Naive thymus-derived CD4-positive, alpha-beta T cell (primary cell): ENCODE measurements around the gene CASQ1. TPM values are rescaled to one million over a fixed set of nuclear protein-coding genes. Genes with fewer than 3 reads are reported as not detected.

Experiments used
- ATAC-seq: fragments of 150-1000 bp; cut with Tn5 transposase; 2 replicates; pipeline ENCODE4 v1.10.0; 2021; ENCODE audit warnings: mild to moderate bottlenecking, moderate library complexity
- CTCF ChIA-PET: fragments of 350-600 bp; sonication (Branson Sonifier 250); formaldehyde crosslinking; loops from one replicate; lab custom pipeline; 2021; ENCODE audit warnings: antibody characterized with exemption; lab: Charles Lee
- POLR2A ChIA-PET: fragments of 350-600 bp; sonication (Branson Sonifier 250); formaldehyde crosslinking; loops from one replicate; lab custom pipeline; 2021; ENCODE audit warnings: antibody characterized with exemption, inconsistent platforms; lab: Charles Lee
- DNase-seq, 9 donors: peaks; one replicate each; pipeline versions ENCODE4 v3.0.0 to v3.0.0-alpha.2; 2020 to 2022; ENCODE audit warnings: mixed read lengths in 1 of 9
- H3K27ac ChIP-seq: one replicate; pipeline ENCODE4 v1.7.0; 2013; ENCODE audit warnings: mild to moderate bottlenecking, low read depth, low read length, moderate library complexity
- H3K27me3 ChIP-seq, 2 donors: one replicate each; pipeline ENCODE4 v1.7.0; 2013; ENCODE audit warnings: low read length in 2 of 2, mild to moderate bottlenecking in 2 of 2, moderate library complexity in 2 of 2; ENCODE audit not compliant: control insufficient read depth in 2 of 2, insufficient read depth in 2 of 2
- H3K36me3 ChIP-seq, 3 experiments: 1 replicate in 2 of 3; 2 replicates in 1 of 3; pipeline ENCODE4 v1.7.0; 2013; ENCODE audit warnings: low read length in 3 of 3, mild to moderate bottlenecking in 3 of 3, moderate library complexity in 1 of 3; ENCODE audit not compliant: insufficient read depth in 3 of 3, control insufficient read depth in 2 of 3
- H3K4me1 ChIP-seq, 2 donors: one replicate each; pipeline ENCODE4 v1.7.0; 2013; ENCODE audit warnings: low read length in 2 of 2, mild to moderate bottlenecking in 2 of 2, moderate library complexity in 1 of 2; ENCODE audit not compliant: control insufficient read depth in 2 of 2, insufficient read depth in 2 of 2
- H3K4me3 ChIP-seq: 2 replicates; pipeline ENCODE4 v1.7.0; 2013; ENCODE audit warnings: mild to moderate bottlenecking, low read length
- H3K9me3 ChIP-seq, 3 experiments: 1 replicate in 2 of 3; 2 replicates in 1 of 3; pipeline ENCODE4 v1.7.0; 2013; ENCODE audit warnings: low read length in 3 of 3; ENCODE audit not compliant: control insufficient read depth in 2 of 3
- H3K27ac Mint-ChIP-seq, 9 donors: one replicate each; pipeline ENCODE4 v1.8.0; 2020 to 2022; ENCODE audit warnings: mixed read lengths in 9 of 9, mild to moderate bottlenecking in 8 of 9, moderate library complexity in 5 of 9, inconsistent platforms in 2 of 9
- H3K27me3 Mint-ChIP-seq, 5 donors: one replicate each; pipeline ENCODE4 v1.8.0; 2021 to 2022; ENCODE audit warnings: mixed read lengths in 5 of 5, mild to moderate bottlenecking in 1 of 5
- H3K36me3 Mint-ChIP-seq, 5 donors: one replicate each; pipeline ENCODE4 v1.8.0; 2020 to 2022; ENCODE audit warnings: mixed read lengths in 5 of 5, mild to moderate bottlenecking in 3 of 5, inconsistent platforms in 1 of 5
- H3K4me1 Mint-ChIP-seq, 7 donors: one replicate each; pipeline ENCODE4 v1.8.0; 2020 to 2022; ENCODE audit warnings: mixed read lengths in 7 of 7, mild to moderate bottlenecking in 3 of 7, inconsistent platforms in 1 of 7
- H3K4me3 Mint-ChIP-seq, 10 donors: one replicate each; pipeline ENCODE4 v1.8.0; 2020 to 2022; ENCODE audit warnings: mild to moderate bottlenecking in 10 of 10, mixed read lengths in 10 of 10, moderate library complexity in 6 of 10, inconsistent platforms in 2 of 10
- H3K9me3 Mint-ChIP-seq, 11 donors: one replicate each; pipeline ENCODE4 v1.8.0; 2020 to 2022; ENCODE audit warnings: mixed read lengths in 11 of 11, mild to moderate bottlenecking in 4 of 11, inconsistent platforms in 1 of 11, moderate library complexity in 1 of 11
- intact Hi-C, 2 donors: fragments of 100-400 bp; cut with micrococcal nuclease; formaldehyde crosslinking; loops; one replicate each; pipeline ENCODE4 v1.15.1; 2023
- polyA plus RNA-seq, 2 donors: library from polyadenylated mRNA; unstranded; fragments of 300-500 nt; fragmentation: Illumina TruSeq; gene quantifications; one replicate each; pipeline ENCODE4 v1.2.3, GENCODE V29; 2021
- total RNA-seq, 6 experiments: library from RNA in 5 of 6; stranded (reverse) in 5 of 6; gene quantifications; 1 replicate in 5 of 6; 2 replicates in 1 of 6; pipeline ENCODE4 v1.2.3 and lab custom pipeline; 2021 to 2026

CASQ1 gene
- total and polyA plus RNA-seq, 7 experiments from 2014 or later, result 1.1 TPM; not detected in 6

GRCh38 chr1:160159846-160160245, 30.5 kb upstream of the CASQ1 start:
- no peaks in the 10 kb centered on the region for H3K9me3 ChIP-seq
- Mint-ChIP-seq H3K27me3 (peaks cover 6 to 32% (median 11%) of the 10 kb centered on the region in 5 donors), H3K27ac (no peak overlapping the region), H3K9me3 (no peaks in the 10 kb centered on the region), H3K4me1 (no peaks in the 10 kb centered on the region), H3K4me3 (no peak overlapping the region), H3K36me3 (no peaks in the 10 kb centered on the region)
- H3K36me3 ChIP-seq, result no peaks in the 10 kb centered on the region
- ChIA-PET CTCF (no interaction called here), POLR2A (no interaction called here)
- H3K4me1 ChIP-seq, result no peaks in the 10 kb centered on the region
- H3K27ac ChIP-seq, result no peak overlapping the region
- ATAC-seq, result no peak
- DNase-seq, result no peak
- intact Hi-C loops, result no loop called here
- H3K4me3 ChIP-seq, result no peak overlapping the region
- H3K27me3 ChIP-seq, result no peaks in the 10 kb centered on the region

GRCh38 chr1:160161965-160162705, 28.2 kb upstream of the CASQ1 start:
- H3K27ac ChIP-seq, result no peak overlapping the region
- H3K27ac Mint-ChIP-seq, result no peak overlapping the region
- H3K36me3 ChIP-seq, result no peaks in the 10 kb centered on the region
- H3K4me1 ChIP-seq, result no peaks in the 10 kb centered on the region
- H3K4me3 ChIP-seq, result no peak overlapping the region
- ChIA-PET CTCF (interaction anchor here (0.6 kb wide), 1 partner anchor 9 kb away, joined by 4 read pairs; no protein-coding TSS in a partner anchor), POLR2A (interaction anchor here (0.6 kb wide), 1 partner anchor 989 kb away, joined by 3 read pairs; no protein-coding TSS in a partner anchor)
- H3K36me3 Mint-ChIP-seq, result no peaks in the 10 kb centered on the region
- intact Hi-C loops, result no loop called here
- DNase-seq, result no peak
- peaks cover 6 to 41% (median 13%) of the 10 kb centered on the region in 5 donors for H3K27me3 Mint-ChIP-seq
- ATAC-seq, result no peak
- H3K27me3 ChIP-seq, result no peaks in the 10 kb centered on the region
- no peaks in the 10 kb centered on the region for H3K9me3 ChIP-seq
- H3K4me1 Mint-ChIP-seq, result peaks cover 0 to 3% (median 0%) of the 10 kb centered on the region in 7 donors
- H3K9me3 Mint-ChIP-seq, result no peaks in the 10 kb centered on the region
- H3K4me3 Mint-ChIP-seq, result no peak overlapping the region

GRCh38 chr1:160162931-160163330, 27.4 kb upstream of the CASQ1 start:
- intact Hi-C loops, result no loop called here
- ATAC-seq (no peak), DNase-seq (no peak)
- CTCF ChIA-PET, result interaction anchor here (0.6 kb wide), 1 partner anchor 10 kb away, joined by 4 read pairs; no protein-coding TSS in a partner anchor
- Histone ChIP-seq H3K27ac (no peak overlapping the region), H3K36me3 (no peaks in the 10 kb centered on the region), H3K4me1 (no peaks in the 10 kb centered on the region), H3K27me3 (no peaks in the 10 kb centered on the region), H3K9me3 (no peaks in the 10 kb centered on the region), H3K4me3 (no peak overlapping the region)
- no peak overlapping the region for H3K27ac Mint-ChIP-seq
- H3K9me3 Mint-ChIP-seq, result no peaks in the 10 kb centered on the region
- H3K36me3 Mint-ChIP-seq, result no peaks in the 10 kb centered on the region
- H3K4me3 Mint-ChIP-seq, result no peak overlapping the region
- POLR2A ChIA-PET, result interaction anchor here (0.6 kb wide), 1 partner anchor 988 kb away, joined by 3 read pairs; no protein-coding TSS in a partner anchor
- peaks cover 0 to 3% (median 0%) of the 10 kb centered on the region in 7 donors for H3K4me1 Mint-ChIP-seq
- peaks cover 6 to 33% (median 13%) of the 10 kb centered on the region in 5 donors for H3K27me3 Mint-ChIP-seq

GRCh38 chr1:160163615-160164014, 26.8 kb upstream of the CASQ1 start:
- H3K4me1 Mint-ChIP-seq, result peaks cover 0 to 3% (median 0%) of the 10 kb centered on the region in 7 donors
- CTCF ChIA-PET, result no interaction called here
- Histone ChIP-seq H3K4me1 (no peaks in the 10 kb centered on the region), H3K27ac (no peak overlapping the region), H3K36me3 (no peaks in the 10 kb centered on the region), H3K27me3 (no peaks in the 10 kb centered on the region), H3K9me3 (no peaks in the 10 kb centered on the region), H3K4me3 (no peak overlapping the region)
- H3K27me3 Mint-ChIP-seq, result peaks cover 6 to 29% (median 13%) of the 10 kb centered on the region in 5 donors
- ATAC-seq (no peak), DNase-seq (no peak)
- H3K27ac Mint-ChIP-seq, result no peak overlapping the region
- intact Hi-C loops, result no loop called here
- H3K9me3 Mint-ChIP-seq, result no peaks in the 10 kb centered on the region
- POLR2A ChIA-PET, result no interaction called here
- H3K4me3 Mint-ChIP-seq, result no peak overlapping the region
- no peaks in the 10 kb centered on the region for H3K36me3 Mint-ChIP-seq

- DNase-seq (no peak), ATAC-seq (no peak)
- no peaks in the 10 kb centered on the region for H3K9me3 Mint-ChIP-seq
- H3K36me3 ChIP-seq, result no peaks in the 10 kb centered on the region
- H3K9me3 ChIP-seq, result no peaks in the 10 kb centered on the region
- no peak overlapping the region for H3K27ac ChIP-seq
- H3K4me1 ChIP-seq, result no peaks in the 10 kb centered on the region
- H3K27me3 ChIP-seq, result no peaks in the 10 kb centered on the region
- H3K4me3 ChIP-seq, result no peak overlapping the region
- peaks cover under 1 to 4% (median 2%) of the 10 kb centered on the region in 7 donors for H3K4me1 Mint-ChIP-seq
- no peak overlapping the region for H3K4me3 Mint-ChIP-seq
- POLR2A ChIA-PET, result no interaction called here
- H3K27ac Mint-ChIP-seq, result no peak overlapping the region
- intact Hi-C loops, result no loop called here
- H3K36me3 Mint-ChIP-seq, result no peaks in the 10 kb centered on the region
- H3K27me3 Mint-ChIP-seq, result peaks cover 6 to 24% (median 13%) of the 10 kb centered on the region in 5 donors
- CTCF ChIA-PET, result no interaction called here
Measured at GRCh38 chr1:160164121-160164520, 26.3 kb upstream of the CASQ1 start.

GRCh38 chr1:160166166-160166868, 24.1 kb upstream of the CASQ1 start:
- no peak overlapping the region for H3K4me3 Mint-ChIP-seq
- peaks cover 3 to 12% (median 9%) of the 10 kb centered on the region in 7 donors for H3K4me1 Mint-ChIP-seq
- Histone ChIP-seq H3K27ac (no peak overlapping the region), H3K4me3 (no peak overlapping the region), H3K4me1 (no peaks in the 10 kb centered on the region), H3K9me3 (no peaks in the 10 kb centered on the region), H3K27me3 (no peaks in the 10 kb centered on the region), H3K36me3 (no peaks in the 10 kb centered on the region)
- H3K36me3 Mint-ChIP-seq, result no peaks in the 10 kb centered on the region
- H3K9me3 Mint-ChIP-seq, result no peaks in the 10 kb centered on the region
- ChIA-PET POLR2A (no interaction called here), CTCF (interaction anchor here (1.4 kb wide), 1 partner anchor 86 kb away, joined by 3 read pairs; no protein-coding TSS in a partner anchor)
- peaks cover 9 to 25% (median 17%) of the 10 kb centered on the region in 5 donors for H3K27me3 Mint-ChIP-seq
- no peak for DNase-seq
- intact Hi-C loops, result no loop called here
- no peak overlapping the region for H3K27ac Mint-ChIP-seq
- no peak for ATAC-seq
